Dermis lymphatic vessel endothelial cell (primary cell): ENCODE measurements around the gene KCNJ11. TPM values are rescaled to one million over a fixed set of nuclear protein-coding genes. Genes with fewer than 3 reads are reported as not detected.

Experiments used
- total RNA-seq: library from RNA; depleted of rRNA; stranded (reverse); fragments of >200 nt; gene quantifications from 2 replicates; pipeline ENCODE4 v1.2.1, GENCODE V29; 2014

The KCNJ11 gene
- total RNA-seq, result 0.65 and 1.1 TPM in 2 replicates

GRCh38 chr11:17388609-17389210 is at the start of gene KCNJ11:
TSS of gene KCNJ11 (minus strand) at chr11:17388659. CDS start at chr11:17388091, 568 bp downstream.

GRCh38 chr11:17351510-17352176 is 36.8 kb downstream of the KCNJ11 start, which contains the start of gene NCR3LG1:
TSS of gene NCR3LG1 (plus strand) at chr11:17351800. CDS start at chr11:17351970, 170 bp downstream.

Other genes starting within 250 kb of the KCNJ11 start
- gene PIK3C2A, start 180.7 kb downstream of the KCNJ11 start, total RNA-seq, result 36.1 and 58.9 TPM in 2 replicates
- 47.9 and 65.2 TPM in 2 replicates for gene NUCB2, start 111.9 kb downstream of the KCNJ11 start, total RNA-seq
- 0.26 and 0.43 TPM in 2 replicates for gene NCR3LG1, start 36.9 kb downstream of the KCNJ11 start, total RNA-seq
- not detected in 2 replicates for gene ABCC8, start 88.2 kb upstream of the KCNJ11 start, total RNA-seq
- gene USH1C, start 155.8 kb upstream of the KCNJ11 start, total RNA-seq, result not detected in 2 replicates
- gene OTOG, start 158.6 kb upstream of the KCNJ11 start, total RNA-seq, result not detected in 2 replicates